ENCODE measurements around the gene DOK7.
"Not testable (repeated sequence)": the region's sequence is repeated elsewhere in the genome, so short reads cannot be mapped to it uniquely, and the experiment has no call there.

The DOK7 gene

GRCh38 chr4:3538906-3539305 lies 75.8 kb downstream of the DOK7 start:
- H3K79me1 ChIP-seq (ENCODE audit: low read length); H3K27ac ChIP-seq (ENCODE audit: low read depth, low read length); H3K9ac ChIP-seq (ENCODE audit: low read length); DNase-seq; H4K12ac ChIP-seq (ENCODE audit: low read depth, low read length); H3K4ac ChIP-seq (ENCODE audit: low read depth, low read length); H3K4me2 ChIP-seq (ENCODE audit: low read length); H3K18ac ChIP-seq (ENCODE audit: low read length); H3K4me3 ChIP-seq (ENCODE audit: low read depth, low read length); H3K14ac ChIP-seq (ENCODE audit: low read length); H2BK120ac ChIP-seq (ENCODE audit: insufficient read depth, low read length, poor library complexity); H3K4me1 ChIP-seq (ENCODE audit: control insufficient read depth in 1 of 2, insufficient read depth in 2 of 2, low read length in 2 of 2); H4K8ac ChIP-seq (ENCODE audit: low read depth, low read length); H3K9me3 ChIP-seq (ENCODE audit: insufficient read depth, low read depth, low read length); H2AK5ac ChIP-seq (ENCODE audit: low read length); H3K23ac ChIP-seq (ENCODE audit: low read length); H3K27me3 ChIP-seq (ENCODE audit: insufficient read depth, low read length); H3K79me2 ChIP-seq (ENCODE audit: control insufficient read depth, insufficient read depth, low read length, poor library complexity); H2AFZ ChIP-seq (ENCODE audit: insufficient read depth, low read length, poor library complexity); H3K36me3 ChIP-seq (ENCODE audit: control insufficient read depth in 1 of 2, insufficient read depth in 2 of 2, low read length in 2 of 2); H4K91ac ChIP-seq (ENCODE audit: low read depth, low read length); H2BK5ac ChIP-seq (ENCODE audit: low read depth, low read length, poor library complexity); H2BK12ac ChIP-seq (ENCODE audit: low read length): not testable (repeated sequence)
- no CpG with 5 or more reads among the region's 23 CpGs for WGBS (ENCODE audit: extremely low coverage, insufficient coverage, insufficient read length)

- no CpG with 5 or more reads among the region's 8 CpGs for WGBS (ENCODE audit: extremely low coverage, insufficient coverage, insufficient read length)
Measured at GRCh38 chr4:3543415-3543814, 80.3 kb downstream of the DOK7 start.

More at GRCh38 chr4:3543415-3543814, 80.3 kb downstream of the DOK7 start:
- not testable (repeated sequence) for H4K8ac ChIP-seq (ENCODE audit: low read depth, low read length); H3K18ac ChIP-seq (ENCODE audit: low read length); H3K4ac ChIP-seq (ENCODE audit: low read depth, low read length); H3K27ac ChIP-seq (ENCODE audit: low read depth, low read length); H3K36me3 ChIP-seq (ENCODE audit: control insufficient read depth in 1 of 2, insufficient read depth in 2 of 2, low read length in 2 of 2); H4K12ac ChIP-seq (ENCODE audit: low read depth, low read length); H2BK5ac ChIP-seq (ENCODE audit: low read depth, low read length, poor library complexity); H3K9ac ChIP-seq (ENCODE audit: low read length); H4K91ac ChIP-seq (ENCODE audit: low read depth, low read length); H3K23ac ChIP-seq (ENCODE audit: low read length); H3K14ac ChIP-seq (ENCODE audit: low read length); H2AK5ac ChIP-seq (ENCODE audit: low read length); DNase-seq; H3K79me1 ChIP-seq (ENCODE audit: low read length); H2BK120ac ChIP-seq (ENCODE audit: insufficient read depth, low read length, poor library complexity); H3K4me3 ChIP-seq (ENCODE audit: low read depth, low read length); H2BK12ac ChIP-seq (ENCODE audit: low read length); H3K9me3 ChIP-seq (ENCODE audit: insufficient read depth, low read depth, low read length); H3K27me3 ChIP-seq (ENCODE audit: insufficient read depth, low read length); H3K79me2 ChIP-seq (ENCODE audit: control insufficient read depth, insufficient read depth, low read length, poor library complexity); H2AFZ ChIP-seq (ENCODE audit: insufficient read depth, low read length, poor library complexity); H3K4me2 ChIP-seq (ENCODE audit: low read length); H3K4me1 ChIP-seq (ENCODE audit: control insufficient read depth in 1 of 2, insufficient read depth in 2 of 2, low read length in 2 of 2)
